Hepatocyte (in vitro differentiated cells): Measurements from ENCODE around the gene SLCO2B1.

Experiments used
- EZH2 ChIP-seq: fragments of 200-600 bp; sonication (generic); IDR thresholded peaks from 2 replicates; pipeline ENCODE4 v1.6.1; 2016; ENCODE audit warnings: antibody characterized with exemption, mild to moderate bottlenecking, borderline replicate concordance
- EZH2phosphoT487 ChIP-seq: fragments of 200-600 bp; sonication (generic); IDR thresholded peaks from one replicate; pipeline ENCODE4 v1.6.1; 2018; ENCODE audit warnings: antibody characterized with exemption, mild to moderate bottlenecking, low read depth, moderate library complexity; ENCODE audit not compliant: unreplicated experiment, severe bottlenecking
- TF ChIP-seq, protein P1 (sequence below): fragments of 200-600 bp; sonication (generic); IDR thresholded peaks from 2 replicates; pipeline ENCODE4 v1.5.1; 2016; ENCODE audit warnings: antibody characterized with exemption, mild to moderate bottlenecking; ENCODE audit not compliant: poor library complexity

DNA sequence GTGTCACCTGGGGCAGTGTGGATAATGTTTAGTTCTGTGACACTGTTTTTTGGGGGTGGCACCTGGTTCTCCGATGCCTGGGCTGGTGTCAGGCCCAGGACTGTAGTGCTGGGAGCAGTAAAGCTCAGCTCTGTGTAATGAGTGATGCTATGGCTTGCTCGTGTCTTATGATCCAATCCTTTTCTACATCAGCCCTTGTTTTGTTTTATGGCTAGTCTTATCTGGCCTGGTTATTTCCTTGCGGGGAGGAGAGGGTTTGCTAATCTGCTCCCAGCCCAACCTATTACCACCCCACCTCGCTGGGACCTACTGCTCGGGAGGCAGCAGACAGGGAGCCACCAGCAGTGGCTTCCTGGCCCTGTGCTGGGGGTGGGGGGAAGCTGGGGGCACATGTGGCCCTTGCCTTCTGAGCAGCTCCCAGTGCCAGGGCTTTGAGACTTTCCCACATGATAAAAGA is 54.7 kb downstream of the SLCO2B1 start:
- TF ChIP-seq, protein P1, sequence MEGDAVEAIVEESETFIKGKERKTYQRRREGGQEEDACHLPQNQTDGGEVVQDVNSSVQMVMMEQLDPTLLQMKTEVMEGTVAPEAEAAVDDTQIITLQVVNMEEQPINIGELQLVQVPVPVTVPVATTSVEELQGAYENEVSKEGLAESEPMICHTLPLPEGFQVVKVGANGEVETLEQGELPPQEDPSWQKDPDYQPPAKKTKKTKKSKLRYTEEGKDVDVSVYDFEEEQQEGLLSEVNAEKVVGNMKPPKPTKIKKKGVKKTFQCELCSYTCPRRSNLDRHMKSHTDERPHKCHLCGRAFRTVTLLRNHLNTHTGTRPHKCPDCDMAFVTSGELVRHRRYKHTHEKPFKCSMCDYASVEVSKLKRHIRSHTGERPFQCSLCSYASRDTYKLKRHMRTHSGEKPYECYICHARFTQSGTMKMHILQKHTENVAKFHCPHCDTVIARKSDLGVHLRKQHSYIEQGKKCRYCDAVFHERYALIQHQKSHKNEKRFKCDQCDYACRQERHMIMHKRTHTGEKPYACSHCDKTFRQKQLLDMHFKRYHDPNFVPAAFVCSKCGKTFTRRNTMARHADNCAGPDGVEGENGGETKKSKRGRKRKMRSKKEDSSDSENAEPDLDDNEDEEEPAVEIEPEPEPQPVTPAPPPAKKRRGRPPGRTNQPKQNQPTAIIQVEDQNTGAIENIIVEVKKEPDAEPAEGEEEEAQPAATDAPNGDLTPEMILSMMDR = no peak
- no peak for TF ChIP-seq EZH2
- no peak for TF ChIP-seq EZH2phosphoT487
